Measurements from ENCODE around the gene ASF1B.

ASF1B gene

DNA sequence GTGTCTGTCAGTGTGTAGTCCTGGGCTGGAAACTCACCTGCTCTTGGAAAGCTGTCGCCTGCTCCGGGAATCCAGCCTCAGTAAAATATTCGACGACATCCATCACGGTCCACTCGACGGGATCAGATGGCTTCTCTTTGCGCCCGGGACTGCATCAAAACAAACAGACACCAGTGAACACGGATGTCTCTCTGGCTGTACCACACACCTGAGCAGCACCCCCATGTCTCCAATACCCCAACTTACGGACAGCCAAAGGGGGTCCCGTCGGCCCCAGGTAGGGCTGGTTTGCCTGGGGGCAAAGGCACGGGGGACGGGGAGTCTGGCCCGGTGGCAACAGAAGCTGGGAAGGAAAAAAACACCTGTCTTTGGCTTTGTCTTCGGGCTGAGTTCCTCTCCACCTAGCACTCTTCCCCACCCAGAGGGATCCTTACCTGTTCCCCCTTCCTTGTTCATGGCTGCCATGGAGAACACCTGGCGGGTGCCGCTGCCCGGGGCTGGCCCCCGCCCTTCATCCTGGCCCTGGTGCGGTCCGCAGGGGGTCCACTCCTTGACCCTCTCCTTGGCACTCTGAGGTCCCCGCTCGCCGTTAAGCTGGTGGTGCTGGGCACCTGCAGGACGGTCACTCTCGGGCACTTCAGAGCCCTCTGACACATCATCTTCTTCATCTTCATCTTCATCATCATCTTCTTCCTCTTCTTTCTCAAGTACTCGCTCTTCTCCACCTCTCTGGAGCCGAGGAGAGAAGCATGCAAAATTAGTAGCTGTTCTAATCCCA is 47.6 kb downstream of the ASF1B start:
- H3K36me3 Mint-ChIP-seq, result peaks cover 34% of the 10 kb centered on the region
- H3K9me3 Mint-ChIP-seq, result peaks cover 13% of the 10 kb centered on the region
- peak overlapping the region; percentile 79 for H3K27ac Mint-ChIP-seq
- CTCF ChIA-PET, result interaction anchor here (1.2 to 1.6 kb wide), 2 partner anchors 10 to 27 kb away, joined by 3 to 4 read pairs; no protein-coding TSS in a partner anchor
- no peak for DNase-seq
- peaks cover 29% of the 10 kb centered on the region for H3K4me1 Mint-ChIP-seq
- H3K4me3 Mint-ChIP-seq, result peak overlapping the region; percentile 73
- H3K27me3 Mint-ChIP-seq, result no peaks in the 10 kb centered on the region

DNA sequence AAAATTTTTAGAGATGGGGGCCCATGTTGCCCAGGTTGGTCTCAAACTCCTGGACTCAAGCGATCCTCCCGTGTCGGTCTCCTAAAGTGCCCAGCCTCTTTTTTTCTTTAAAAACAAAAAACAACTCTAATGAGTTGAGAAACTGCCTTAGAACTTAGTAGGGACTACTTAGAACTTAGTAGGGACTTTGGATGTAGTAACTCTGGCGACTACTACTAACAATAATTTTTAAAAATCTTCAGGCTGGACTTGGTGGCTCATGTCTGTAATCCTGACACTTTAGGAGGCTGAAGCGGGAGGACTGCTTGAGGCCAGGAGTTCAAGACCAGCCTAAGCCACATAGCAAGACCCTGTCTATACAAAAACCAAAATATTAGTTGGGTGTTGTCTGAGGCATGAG is 50.3 kb downstream of the ASF1B start:
- Mint-ChIP-seq H3K4me1 (peaks cover 29% of the 10 kb centered on the region), H3K4me3 (no peak overlapping the region), H3K9me3 (no peaks in the 10 kb centered on the region), H3K36me3 (peaks cover 18% of the 10 kb centered on the region), H3K27me3 (no peaks in the 10 kb centered on the region), H3K27ac (no peak overlapping the region)
- DNase-seq, result no peak
- CTCF ChIA-PET, result no interaction called here

DNA sequence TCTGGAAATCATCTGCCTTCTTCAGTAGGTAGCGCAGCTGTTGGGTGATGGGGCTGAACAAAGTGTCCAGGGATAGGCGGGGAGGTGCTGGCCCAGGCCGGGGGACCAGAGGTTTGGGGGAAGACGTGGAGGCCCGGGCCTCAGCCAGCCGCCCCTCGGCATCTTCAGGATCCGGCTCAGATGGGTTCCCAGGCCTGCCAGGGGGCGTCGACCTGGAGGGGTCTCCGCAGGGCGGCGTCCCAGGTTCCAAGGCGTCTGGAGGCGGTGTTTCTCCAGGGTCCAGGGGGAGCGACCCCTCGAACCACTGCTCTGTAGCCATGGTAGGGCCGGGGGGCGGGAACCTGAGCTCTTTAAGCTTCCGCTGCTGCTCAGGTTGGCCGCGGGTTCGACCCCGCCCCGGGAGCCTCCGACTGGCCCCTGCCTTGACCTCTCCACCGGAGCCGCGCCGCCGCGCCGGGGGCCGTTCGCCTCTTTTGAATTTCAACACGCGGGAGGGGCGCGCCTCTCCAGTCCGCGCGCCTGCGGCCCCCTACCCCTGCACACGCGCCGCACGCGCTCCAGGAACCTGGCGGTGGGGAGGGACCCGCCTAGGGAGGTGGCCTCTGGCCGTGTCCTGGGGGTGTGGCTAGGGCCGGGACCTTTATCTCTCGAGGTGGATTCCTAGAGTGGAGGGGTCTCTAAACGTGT is 50.9 kb downstream of the ASF1B start, which contains the start of gene C19orf67:
TSS of gene C19orf67 (minus strand) at position 475 of the 687 bp plus-strand sequence. CDS start at position 319, 156 bp downstream.
- Mint-ChIP-seq H3K9me3 (no peaks in the 10 kb centered on the region), H3K27ac (no peak within 1 kb of the TSS), H3K4me1 (peaks cover 34% of the 10 kb centered on the region), H3K27me3 (no peaks in the 10 kb centered on the region), H3K4me3 (no peak within 1 kb of the TSS), H3K36me3 (peaks cover 18% of the 10 kb centered on the region)
- DNase-seq, result no peak
- CTCF ChIA-PET, result no interaction called here

DNA sequence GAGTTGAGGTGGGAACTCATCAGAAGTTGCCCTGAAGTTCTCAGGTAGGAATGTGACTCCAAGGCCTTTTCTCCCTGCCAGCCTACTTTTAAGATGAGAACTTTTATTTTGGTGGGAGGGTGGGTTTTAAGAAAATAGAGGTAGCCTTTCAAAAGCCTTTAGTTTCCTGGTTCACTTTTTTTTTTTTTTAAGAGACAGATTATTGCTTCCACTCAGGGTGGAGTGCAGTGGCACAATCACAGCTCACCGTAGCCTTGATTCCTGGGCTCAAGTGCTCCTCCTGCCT is 53.8 kb downstream of the ASF1B start:
- H3K4me1 Mint-ChIP-seq, result peaks cover 25% of the 10 kb centered on the region
- no peaks in the 10 kb centered on the region for H3K27me3 Mint-ChIP-seq
- H3K36me3 Mint-ChIP-seq, result peaks cover 3% of the 10 kb centered on the region
- DNase-seq, result no peak
- H3K9me3 Mint-ChIP-seq, result no peaks in the 10 kb centered on the region
- H3K4me3 Mint-ChIP-seq, result peak overlapping the region; percentile 81
- CTCF ChIA-PET, result interaction anchor here (1.0 to 1.6 kb wide), 2 partner anchors 10 to 26 kb away, joined by 4 to 10 read pairs; partner anchors contain the start of gene MISP3
- H3K27ac Mint-ChIP-seq, result no peak overlapping the region

DNA sequence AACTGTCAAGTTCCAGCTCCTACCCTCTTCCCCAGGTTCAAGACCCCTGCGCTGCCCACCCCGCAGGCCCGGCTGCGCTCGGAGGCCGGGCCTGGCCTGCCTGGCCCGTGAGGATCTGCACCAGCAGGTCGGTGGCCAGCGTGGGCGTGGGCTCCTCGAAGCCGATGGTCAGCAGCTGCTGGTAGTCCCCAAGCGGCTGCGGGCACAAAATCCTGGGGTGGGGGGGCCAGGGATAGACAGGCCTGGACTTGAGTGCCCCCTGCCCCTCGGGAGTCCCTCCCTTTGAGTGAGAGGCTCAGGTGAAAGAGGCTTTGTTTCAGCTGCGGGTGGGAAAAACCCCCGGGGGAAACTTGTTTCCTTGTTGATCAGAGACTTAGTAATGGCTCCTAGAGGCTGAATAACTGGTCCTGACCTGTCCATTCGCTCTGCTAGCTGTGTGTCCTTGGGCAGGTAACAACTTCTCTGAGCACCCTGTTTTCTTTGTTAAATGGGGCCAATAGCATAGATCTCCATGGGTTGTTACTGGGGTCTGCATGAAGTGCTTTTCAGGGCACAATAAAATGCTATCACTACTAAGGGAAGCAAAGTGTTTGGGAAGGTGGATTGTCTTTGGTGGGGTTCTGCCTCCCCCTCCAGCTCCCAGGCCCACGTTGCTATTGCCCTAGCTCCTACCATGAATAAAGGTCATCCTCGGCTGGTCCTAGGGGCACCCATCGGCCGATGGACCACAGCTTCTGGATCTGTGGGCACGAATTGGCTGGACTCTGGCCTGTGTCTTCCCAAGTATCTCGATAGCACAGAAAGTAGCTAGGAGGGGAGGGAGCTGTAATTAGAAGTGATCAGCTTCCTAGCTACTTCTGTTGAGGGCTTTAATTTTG is 54.4 kb downstream of the ASF1B start:
- Mint-ChIP-seq H3K9me3 (no peaks in the 10 kb centered on the region), H3K4me1 (peaks cover 28% of the 10 kb centered on the region)
- peak; percentile 52 for DNase-seq

DNA sequence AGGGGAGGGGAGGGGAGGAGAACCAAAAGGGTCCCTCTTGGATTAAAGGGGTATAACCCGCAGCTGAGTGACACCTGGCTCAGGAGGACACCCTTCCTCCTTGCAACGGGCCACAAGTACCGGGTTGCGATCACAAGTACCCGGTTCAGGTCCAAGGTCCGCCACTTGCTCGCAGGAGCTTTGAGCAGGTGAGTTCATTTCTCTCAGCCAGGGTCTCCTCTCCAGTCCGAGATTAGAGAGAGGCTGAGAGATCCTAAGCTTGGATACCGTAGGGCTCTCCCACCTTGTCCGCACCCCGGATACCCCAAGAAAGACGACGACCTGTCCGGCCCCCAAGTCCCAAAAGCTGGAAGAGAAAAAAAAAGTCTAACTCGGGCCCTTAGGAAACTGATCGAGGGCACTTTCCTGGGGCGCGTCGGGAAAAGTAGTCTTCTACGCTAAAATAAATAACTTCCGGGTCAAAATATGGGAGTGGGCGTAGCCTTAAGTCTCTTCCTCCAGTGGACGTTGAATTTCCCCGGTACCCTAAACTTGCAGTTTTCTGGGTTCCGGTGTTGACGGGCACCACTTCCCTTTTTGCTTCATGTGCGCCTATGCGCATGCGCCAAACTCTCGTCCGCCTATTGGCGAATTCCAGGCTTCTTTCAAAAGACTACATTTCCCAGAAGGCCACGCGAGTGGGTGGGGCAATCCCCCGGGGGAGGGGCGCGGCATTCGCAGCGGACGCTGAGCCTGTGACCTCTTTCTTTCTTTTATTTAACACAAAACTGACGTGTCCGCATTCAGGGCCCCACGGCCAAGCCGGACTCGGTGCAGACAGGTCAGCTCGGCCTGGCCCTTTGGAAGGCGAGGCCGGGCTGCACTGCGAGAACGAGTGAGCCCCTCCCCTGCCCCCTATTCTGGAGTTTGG is 55.2 kb downstream of the ASF1B start:
- no peaks in the 10 kb centered on the region for H3K9me3 Mint-ChIP-seq
- no peaks in the 10 kb centered on the region for H3K36me3 Mint-ChIP-seq
- peak overlapping the region; percentile 81 for H3K4me3 Mint-ChIP-seq
- no peaks in the 10 kb centered on the region for H3K27me3 Mint-ChIP-seq
- H3K4me1 Mint-ChIP-seq, result peaks cover 30% of the 10 kb centered on the region
- CTCF ChIA-PET, result interaction anchor here (0.6 to 2.6 kb wide), 8 partner anchors 8 to 202 kb away, joined by 3 to 10 read pairs (median 4); partner anchors contain the start of genes ASF1B and MISP3
- DNase-seq, result peak; percentile 99
- H3K27ac Mint-ChIP-seq, result peak overlapping the region; percentile 86

More for the DNA sequence above, 54.4 kb downstream of the ASF1B start:
- H3K4me3 Mint-ChIP-seq, result peak overlapping the region; percentile 81
- peak overlapping the region; percentile 86 for H3K27ac Mint-ChIP-seq
- CTCF ChIA-PET, result interaction anchor here (0.9 to 2.6 kb wide), 5 partner anchors 9 to 55 kb away, joined by 3 to 10 read pairs (median 4); partner anchors contain the start of genes ASF1B and MISP3
- H3K36me3 Mint-ChIP-seq, result no peaks in the 10 kb centered on the region
- H3K27me3 Mint-ChIP-seq, result no peaks in the 10 kb centered on the region

DNA sequence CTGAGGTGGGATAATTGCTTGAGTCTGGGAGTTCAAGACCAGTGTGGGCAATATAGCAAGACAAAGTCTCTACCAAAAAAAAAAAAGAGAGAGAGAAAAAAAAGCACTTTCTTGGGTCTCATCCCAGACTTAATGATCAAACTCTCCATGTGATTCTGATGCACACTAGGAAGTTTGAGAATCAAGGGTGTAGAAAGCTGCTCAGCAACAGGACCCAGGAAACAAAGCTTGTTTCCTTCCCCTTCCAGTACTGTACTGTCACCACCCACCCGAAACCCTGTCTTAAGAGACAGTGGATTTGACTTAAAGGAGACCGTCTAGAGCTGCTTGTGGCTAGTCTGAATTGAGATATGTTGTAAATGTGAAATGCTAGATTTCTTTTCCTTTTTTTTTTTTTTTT is 58.0 kb downstream of the ASF1B start:
- Mint-ChIP-seq H3K9me3 (no peaks in the 10 kb centered on the region), H3K27ac (peak overlapping the region; percentile 42), H3K36me3 (no peaks in the 10 kb centered on the region), H3K4me3 (no peak overlapping the region), H3K27me3 (peaks cover 16% of the 10 kb centered on the region), H3K4me1 (peaks cover 49% of the 10 kb centered on the region)
- no peak for DNase-seq
- CTCF ChIA-PET, result interaction anchor here (0.6 to 2.7 kb wide), 5 partner anchors 10 to 197 kb away, joined by 3 to 13 read pairs (median 3); no protein-coding TSS in a partner anchor

DNA sequence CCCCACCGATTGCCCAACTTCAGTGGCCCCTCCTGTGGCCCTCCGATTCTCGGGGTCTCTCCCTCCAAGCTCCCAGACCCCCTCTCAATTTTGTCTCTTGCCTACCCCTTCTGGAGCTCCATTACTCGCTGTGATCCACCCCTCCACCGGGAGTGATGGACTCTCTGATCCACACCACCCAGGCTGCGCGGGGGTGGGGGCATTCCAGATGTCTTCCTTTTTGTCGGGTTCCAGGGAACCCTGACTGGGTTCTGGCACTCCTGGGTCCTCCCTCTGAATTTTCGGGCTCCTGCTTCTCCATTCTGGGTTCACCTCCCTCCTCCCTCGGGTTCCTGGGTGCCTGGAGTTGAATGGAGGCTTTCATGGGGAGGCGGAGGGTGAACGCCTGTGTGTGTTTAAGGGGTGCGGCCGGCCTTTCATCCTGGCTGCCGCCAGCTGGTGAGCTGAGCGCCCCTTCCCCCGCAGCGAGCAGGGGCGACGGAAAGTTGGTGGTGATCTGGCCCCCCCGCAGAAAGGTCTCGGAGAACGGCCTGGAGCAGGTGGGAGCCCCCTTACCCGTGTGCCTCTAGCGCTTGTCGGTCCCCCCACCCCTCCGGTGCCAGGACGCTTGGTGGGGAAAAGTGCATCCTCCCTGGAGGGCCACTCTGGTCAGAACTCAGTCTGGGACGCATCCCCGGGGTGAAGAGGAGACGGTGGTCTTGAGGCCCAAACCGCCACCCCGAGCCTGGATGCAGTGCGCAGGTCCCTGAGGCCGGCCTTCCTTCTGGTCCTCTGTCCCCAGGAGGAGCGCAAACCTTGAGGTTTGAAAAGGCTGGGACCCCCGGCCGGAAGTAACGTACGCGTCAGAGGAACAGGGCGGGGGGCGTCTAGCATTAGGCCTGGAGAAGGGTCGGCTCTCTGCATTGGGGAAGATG is 62.2 kb downstream of the ASF1B start:
- peak overlapping the region; percentile 91 for H3K4me3 Mint-ChIP-seq
- peaks cover 32% of the 10 kb centered on the region for H3K4me1 Mint-ChIP-seq
- peak; percentile 43 for DNase-seq
- CTCF ChIA-PET, result interaction anchor here (0.9 to 6.7 kb wide), 12 partner anchors 8 to 202 kb away, joined by 3 to 70 read pairs (median 5); partner anchors contain the start of gene ASF1B
- H3K9me3 Mint-ChIP-seq, result no peaks in the 10 kb centered on the region
- no peaks in the 10 kb centered on the region for H3K36me3 Mint-ChIP-seq
- H3K27me3 Mint-ChIP-seq, result peaks cover 56% of the 10 kb centered on the region
- peak overlapping the region; percentile 85 for H3K27ac Mint-ChIP-seq

DNA sequence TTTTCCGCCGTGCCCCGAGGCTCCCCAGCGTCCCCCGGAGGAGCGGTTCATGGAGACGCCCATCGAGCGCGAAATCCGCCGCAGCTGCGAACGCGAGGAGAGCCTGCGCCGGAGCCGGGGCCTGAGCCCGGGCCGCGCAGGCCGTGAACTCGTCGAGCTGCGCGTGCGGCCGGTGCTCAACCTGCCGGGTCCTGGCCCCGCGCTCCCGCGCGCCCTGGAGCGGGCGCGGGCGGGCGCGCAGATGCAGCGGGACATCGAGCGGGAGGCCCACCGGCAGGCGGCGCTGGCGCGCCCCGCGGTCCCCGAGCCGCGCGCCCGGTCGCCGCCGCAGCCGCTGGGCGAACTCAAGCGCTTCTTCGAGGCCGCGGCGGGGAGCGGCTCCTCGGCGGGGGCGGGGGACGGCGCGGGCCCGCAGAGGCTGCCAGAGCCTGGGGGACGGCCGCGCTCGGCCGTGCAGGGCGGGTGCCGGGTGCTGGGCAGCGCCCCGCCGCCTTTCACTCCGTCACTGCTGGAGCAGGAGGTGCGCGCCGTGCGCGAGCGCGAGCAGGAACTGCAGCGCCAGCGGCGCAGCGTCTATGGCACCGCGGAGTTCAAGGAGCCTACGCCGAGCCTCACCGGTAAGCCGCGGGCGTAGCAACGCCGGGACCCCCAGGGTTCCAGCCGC is 63.0 kb downstream of the ASF1B start:
- CTCF ChIA-PET, result interaction anchor here (0.9 to 6.7 kb wide), 15 partner anchors 8 to 201 kb away, joined by 3 to 70 read pairs (median 4); partner anchors contain the start of gene ASF1B
- H3K4me1 Mint-ChIP-seq, result peaks cover 32% of the 10 kb centered on the region
- H3K4me3 Mint-ChIP-seq, result peak overlapping the region; percentile 91
- H3K36me3 Mint-ChIP-seq, result no peaks in the 10 kb centered on the region
- DNase-seq, result peak; percentile 81
- peak overlapping the region; percentile 85 for H3K27ac Mint-ChIP-seq
- H3K9me3 Mint-ChIP-seq, result no peaks in the 10 kb centered on the region
- peaks cover 59% of the 10 kb centered on the region for H3K27me3 Mint-ChIP-seq

DNA sequence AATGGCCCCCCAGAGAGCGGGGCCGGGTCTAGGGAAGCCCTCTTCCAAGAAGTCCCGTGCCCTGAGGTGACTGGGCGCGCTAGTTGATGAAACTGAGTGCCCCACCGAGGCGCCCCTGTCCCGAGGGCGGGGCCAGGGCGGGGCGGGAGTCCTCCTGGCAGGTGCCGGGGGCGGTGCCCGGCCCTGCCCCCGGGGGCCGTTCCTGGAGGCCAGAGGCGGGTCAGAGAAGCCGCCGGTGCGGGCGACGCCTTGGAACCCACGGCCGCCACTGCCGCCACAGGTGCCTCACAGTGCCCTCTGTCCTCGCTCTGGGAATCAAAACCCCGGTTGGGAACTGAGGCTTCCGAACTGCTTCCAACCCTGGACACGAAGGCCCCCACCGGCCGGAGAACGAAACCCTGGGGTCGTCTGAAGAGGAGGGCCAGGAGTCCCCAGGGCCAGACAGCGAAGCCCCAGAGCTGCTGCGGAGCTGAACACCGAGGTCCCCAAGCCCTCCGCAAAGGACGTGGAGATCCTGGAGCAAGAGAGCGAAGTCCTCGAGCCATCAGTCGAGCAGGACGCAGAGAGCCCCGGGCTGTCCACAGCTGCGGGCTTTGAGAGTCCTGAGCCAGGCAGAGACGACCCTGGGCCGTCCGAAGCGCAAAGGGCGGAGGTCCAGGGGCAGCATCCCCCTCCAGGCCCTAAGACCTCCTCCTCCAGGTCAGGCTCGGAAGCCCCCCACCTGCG is 63.7 kb downstream of the ASF1B start, which contains the start of gene MISP3:
TSS of gene MISP3 (plus strand) at position 252 of the 726 bp plus-strand sequence. CDS start 524 bp downstream, outside the sequence.
- Mint-ChIP-seq H3K4me1 (peaks cover 32% of the 10 kb centered on the region), H3K4me3 (peak within 1 kb of the TSS; percentile 91), H3K36me3 (no peaks in the 10 kb centered on the region), H3K27me3 (peaks cover 59% of the 10 kb centered on the region), H3K9me3 (no peaks in the 10 kb centered on the region), H3K27ac (peak within 1 kb of the TSS; percentile 85)
- CTCF ChIA-PET, result interaction anchor here (0.7 to 6.7 kb wide), 13 partner anchors 9 to 197 kb away, joined by 3 to 70 read pairs (median 5); partner anchors contain the start of genes ASF1B and IL27RA
- peak; percentile 54 for DNase-seq
